Measurements from ENCODE around the gene CEP290.

The CEP290 gene

GRCh38 chr12:88006351-88006750, 135.5 kb downstream of the CEP290 start:
- DNase-seq (ENCODE audit: low read depth in 2 of 2) = no peak
- no peak overlapping the region for H3K4me3 ChIP-seq (replicated peaks in 1 of 2; ENCODE audit: low read depth in 2 of 2, low read length in 2 of 2)
- TF ChIP-seq CTCF (IDR thresholded peaks at IDR 0.05; ENCODE audit: low read depth, low read length) = no peak

GRCh38 chr12:88001327-88001726, 140.6 kb downstream of the CEP290 start:
- no peak for TF ChIP-seq CTCF (IDR thresholded peaks at IDR 0.05; ENCODE audit: low read depth, low read length)
- no peak overlapping the region for H3K4me3 ChIP-seq (replicated peaks in 1 of 2; ENCODE audit: low read depth in 2 of 2, low read length in 2 of 2)
- no peak for DNase-seq (ENCODE audit: low read depth in 2 of 2)

All from cardiac fibroblast (primary cell).